GM19468 (cell line): ENCODE results near the gene HPX.

Source experiments
- ATAC-seq: cut with Tn5 transposase; IDR thresholded peaks from one replicate; pipeline ENCODE4 v1.9.1; 2021; ENCODE audit warnings: mild to moderate bottlenecking, moderate library complexity, moderate number of reproducible peaks; ENCODE audit not compliant: unreplicated experiment; ENCODE audit errors: extremely low read depth

The HPX gene

GRCh38 chr11:6440906-6441358 lies at the start of gene HPX:
HPX (minus strand) TSS chr11:6440987; CDS start chr11:6440963, 24 bp downstream.
- ATAC-seq, result no peak

- no peak for ATAC-seq
Observed at GRCh38 chr11:6489306-6489705, 48.5 kb upstream of the HPX start.

- ATAC-seq, result no peak
Observed at GRCh38 chr11:6488821-6489220, 48.0 kb upstream of the HPX start.

- no peak for ATAC-seq
Observed at GRCh38 chr11:6488342-6488741, 47.6 kb upstream of the HPX start.

DNA sequence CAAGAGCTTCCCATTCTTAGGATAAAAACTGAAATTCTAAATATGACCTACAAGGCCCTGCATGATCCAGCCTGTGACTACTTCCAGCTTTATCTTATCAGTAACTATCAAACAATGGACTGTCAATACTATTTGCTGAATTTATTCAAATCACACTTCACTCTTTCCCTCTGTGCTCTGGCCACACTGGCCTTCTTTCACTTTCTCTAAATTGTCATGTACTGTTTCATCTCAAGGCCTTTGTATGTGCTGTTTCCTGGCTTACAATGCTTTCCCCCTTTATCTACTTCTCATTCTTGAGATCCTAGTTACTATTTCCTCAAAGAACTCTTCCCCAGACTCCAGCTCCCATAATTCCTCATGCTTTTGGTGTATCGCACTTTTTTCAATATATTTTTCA lies 46.2 kb upstream of the HPX start:
- ATAC-seq, result no peak

- ATAC-seq, result no peak
Observed at GRCh38 chr11:6486256-6486655, 45.5 kb upstream of the HPX start.

DNA sequence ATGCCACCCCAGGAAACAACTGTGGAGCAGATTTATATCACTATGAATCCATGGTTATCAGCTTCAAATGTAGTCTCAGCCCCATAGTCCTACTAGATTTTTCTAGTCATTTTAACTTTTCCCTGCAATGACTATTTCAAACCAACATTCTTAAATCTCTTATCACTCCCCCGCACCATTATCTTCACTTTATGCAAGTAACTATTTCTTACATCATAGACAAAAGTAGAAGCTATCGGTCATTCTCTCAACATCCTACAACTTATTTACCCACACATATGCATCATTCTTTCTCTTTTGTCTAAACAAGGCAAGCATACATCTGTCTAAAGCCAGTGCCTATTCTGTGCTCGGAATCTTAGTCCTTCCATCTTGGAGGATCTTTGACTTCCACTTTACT lies 44.9 kb upstream of the HPX start:
- ATAC-seq, result no peak

DNA sequence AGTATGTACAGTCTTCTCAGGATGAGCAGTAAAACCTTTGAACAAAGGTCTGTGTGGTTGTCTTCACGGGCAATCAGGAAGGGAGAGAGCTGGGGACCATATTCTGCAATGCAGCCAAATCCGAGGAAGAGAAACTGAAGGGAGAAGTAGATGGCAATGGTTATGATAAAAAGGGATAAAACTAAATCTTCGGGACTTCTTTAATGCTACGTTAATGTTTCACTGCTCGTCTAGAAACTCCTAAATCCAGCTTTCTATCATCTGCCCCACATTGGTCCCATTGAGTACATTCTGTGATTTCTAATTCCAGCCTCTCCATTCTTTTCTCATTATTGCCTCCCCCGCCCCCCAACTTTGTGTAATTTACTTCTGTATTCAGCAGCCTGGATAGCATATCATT lies 42.2 kb upstream of the HPX start:
- no peak for ATAC-seq

GRCh38 chr11:6482441-6482840 lies 41.7 kb upstream of the HPX start:
- no peak for ATAC-seq

GRCh38 chr11:6481924-6482275 lies 41.1 kb upstream of the HPX start:
- ATAC-seq, result no peak

- ATAC-seq, result peak; percentile 98
Observed at GRCh38 chr11:6481012-6481923, 40.5 kb upstream of the HPX start, which contains the start of the genes ARFIP2 and TIMM10B. ARFIP2 (minus strand) TSS chr11:6481331; CDS start chr11:6480421, 910 bp downstream. TIMM10B (plus strand) TSS chr11:6481501; CDS start chr11:6481517, 16 bp downstream.

DNA sequence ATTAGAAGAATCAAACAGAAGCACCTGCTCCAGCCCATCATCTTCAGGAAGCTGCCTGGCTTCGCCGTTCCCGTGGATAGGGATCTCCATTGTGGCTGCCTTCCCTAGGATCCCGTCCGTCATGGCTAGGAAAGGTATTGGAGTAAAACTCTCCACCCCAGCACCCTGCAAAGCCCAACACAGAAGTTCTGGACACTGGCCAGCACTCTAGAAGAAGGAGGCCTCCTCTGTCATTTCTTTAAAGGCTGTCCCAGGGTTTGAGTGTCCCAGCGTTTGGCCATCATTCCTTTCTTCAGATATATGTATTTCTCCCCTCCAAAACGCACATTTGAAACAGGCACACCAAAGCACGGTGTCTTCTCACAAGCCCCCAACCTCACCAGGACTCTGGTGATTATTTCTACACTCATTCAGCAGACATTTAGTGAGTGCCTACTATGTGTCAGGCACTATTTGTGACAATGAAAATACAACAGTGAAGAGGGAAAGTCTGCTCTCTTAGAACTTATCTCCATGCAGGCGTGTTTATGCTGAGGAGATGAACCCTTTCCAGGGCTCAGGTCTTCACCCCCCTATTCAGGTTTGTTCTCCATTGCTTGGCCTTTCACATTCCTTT lies 39.6 kb upstream of the HPX start:
- ATAC-seq, result no peak

- ATAC-seq, result no peak
Observed at GRCh38 chr11:6476571-6476970, 35.8 kb upstream of the HPX start.

GRCh38 chr11:6475936-6476335 lies 35.1 kb upstream of the HPX start:
- no peak for ATAC-seq

GRCh38 chr11:6474806-6475500 lies 34.2 kb upstream of the HPX start:
- ATAC-seq, result no peak

DNA sequence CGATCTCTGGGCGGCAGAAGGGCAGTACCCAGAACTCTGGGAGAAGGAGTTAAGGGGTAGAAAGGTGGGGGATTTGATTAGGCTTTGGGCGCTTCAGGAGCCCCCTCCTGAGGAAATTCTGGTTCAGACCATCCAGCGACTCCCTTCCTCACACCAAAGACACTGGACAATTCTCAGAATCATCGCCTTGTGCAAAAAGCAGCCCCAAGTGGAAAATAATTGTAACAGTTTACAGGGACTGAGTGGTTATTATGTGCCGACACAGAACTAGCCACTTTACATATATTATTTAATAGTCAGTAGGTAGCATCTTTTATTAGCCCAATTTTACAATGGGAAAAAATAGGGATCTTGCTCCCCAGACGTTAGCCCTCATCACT lies 33.6 kb upstream of the HPX start:
- ATAC-seq, result no peak

DNA sequence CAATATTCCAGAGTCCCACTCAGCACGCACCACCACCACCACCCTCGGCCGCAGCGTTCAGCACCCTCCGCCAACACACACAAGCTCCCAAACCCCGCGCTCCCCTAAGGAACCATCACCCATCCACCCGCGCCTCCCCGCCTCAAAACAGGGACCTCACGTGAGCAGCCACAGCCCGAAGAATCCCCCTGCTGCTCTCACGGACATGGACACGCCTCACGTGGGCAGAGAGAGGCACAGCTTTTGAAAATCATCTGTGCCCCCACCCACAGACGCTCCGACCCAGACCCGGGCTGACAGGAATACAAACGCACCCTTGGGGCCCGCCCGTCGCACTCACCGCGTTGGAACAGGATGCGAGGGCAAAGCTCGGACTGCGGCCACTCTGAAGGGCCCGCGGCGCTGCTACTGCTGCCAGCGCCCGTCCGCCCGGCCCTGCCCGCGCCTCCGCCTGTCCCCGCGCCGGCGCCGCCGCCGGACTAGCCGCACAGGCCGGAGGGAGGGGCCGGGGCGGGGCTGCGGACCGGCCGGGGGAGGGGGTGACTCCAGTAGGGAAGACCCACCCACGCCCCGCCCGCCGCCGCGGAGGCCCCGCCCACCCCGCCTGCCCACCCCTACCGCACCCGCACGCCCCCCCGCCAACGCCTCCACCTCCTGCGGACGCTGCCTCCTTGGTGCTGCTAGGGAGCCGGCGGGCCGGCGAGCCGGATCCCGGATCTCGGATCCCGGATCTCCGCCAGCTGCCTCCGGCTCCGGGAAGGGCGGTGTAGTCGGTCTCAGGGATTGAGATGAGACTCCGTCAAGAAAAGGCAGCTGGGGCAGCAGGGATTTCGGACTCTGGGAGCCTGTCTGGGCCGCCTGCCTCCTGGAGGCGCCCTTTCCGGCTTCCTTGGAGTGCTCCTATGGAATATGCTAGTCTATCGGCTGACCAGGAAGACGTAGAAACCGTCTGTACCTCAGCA lies 32.9 kb upstream of the HPX start, which contains the start of gene TRIM3:
Gene TRIM3 (minus strand): TSS at position 491 of the 962 bp plus-strand sequence. CDS start 8,246 bp downstream, outside the sequence.
- ATAC-seq, result no peak

DNA sequence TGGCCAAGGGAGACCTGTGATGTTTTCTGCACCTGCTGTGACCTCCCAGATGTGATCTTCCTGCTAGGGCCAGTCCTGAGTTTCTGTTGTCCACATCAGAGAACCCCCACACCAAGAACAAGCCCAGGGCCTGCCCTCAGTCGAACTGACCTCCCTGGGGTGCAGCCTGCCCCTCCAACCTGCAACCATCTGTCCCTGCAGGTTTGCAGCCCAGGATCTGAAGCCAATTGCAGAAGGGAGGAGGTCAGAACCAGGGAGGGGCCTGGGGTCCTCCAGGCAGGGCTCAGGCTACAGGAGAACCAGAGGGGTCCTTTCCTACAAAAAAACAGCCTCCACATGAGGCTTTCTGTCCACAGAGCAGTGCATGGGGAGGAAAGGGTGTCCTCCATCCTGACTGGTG lies 32.1 kb upstream of the HPX start:
- ATAC-seq, result no peak

DNA sequence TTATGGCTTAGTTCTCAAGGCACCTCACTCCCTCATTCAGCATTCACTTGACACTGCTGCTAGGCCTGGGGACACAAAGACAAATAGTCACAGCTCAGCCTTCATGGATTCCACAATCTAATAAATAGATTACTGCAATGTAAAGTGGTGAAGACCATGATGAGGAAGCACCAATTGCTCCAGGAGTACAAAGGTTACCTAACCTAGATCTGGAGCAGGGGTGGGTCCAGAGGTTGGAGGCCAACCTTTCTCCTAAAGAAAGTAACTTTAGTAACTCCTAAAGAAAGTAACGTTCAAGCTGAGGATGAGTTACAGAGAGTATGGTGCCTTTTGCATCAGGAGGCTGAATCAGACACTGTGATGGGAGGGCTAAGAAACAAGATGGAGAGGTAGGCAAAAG lies 28.8 kb upstream of the HPX start:
- ATAC-seq, result no peak
